Measurements from ENCODE around the gene IGSF21. TPM values are rescaled to one million over a fixed set of nuclear protein-coding genes. Genes with fewer than 3 reads are reported as not detected.

The IGSF21 gene
- total and polyA plus RNA-seq, 2 of the 8 experiments (the other 6 are each of a cell fraction or from before 2014, with no cell fraction given), result 22.5 to 28.5 TPM

DNA sequence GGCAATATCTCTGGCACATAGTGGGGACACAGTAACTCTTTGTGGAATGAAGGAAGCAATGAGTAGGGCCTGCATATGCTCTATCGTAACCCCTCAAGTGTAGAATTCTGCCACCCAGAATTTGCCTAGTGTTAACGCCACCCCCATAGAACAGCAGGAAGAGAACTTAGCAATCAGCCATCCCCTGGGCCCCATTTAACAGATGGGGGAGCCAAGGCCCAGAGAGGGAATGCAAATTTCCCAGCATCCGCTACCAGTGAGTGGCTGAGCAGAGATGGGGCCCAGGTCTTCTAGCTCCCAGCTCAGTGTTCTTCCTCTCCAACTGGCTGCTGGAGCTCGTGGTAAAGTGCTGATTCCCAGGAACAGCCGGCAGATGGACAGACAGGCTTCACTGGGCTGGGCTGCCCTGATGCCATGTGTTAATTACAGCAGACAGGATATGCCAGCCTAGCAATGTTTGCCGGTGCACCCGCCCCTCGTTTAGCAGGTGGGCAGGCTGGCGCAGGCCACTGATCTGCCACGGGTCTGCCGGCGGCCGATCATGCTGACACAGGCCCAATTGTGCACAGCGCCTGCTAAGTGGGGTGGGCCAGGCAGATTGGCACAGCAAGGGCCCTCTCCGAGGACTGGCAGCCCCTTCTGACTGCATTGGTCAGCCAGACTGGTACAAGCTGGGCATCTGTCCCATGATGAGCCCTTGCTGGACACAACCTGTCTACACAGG lies 171.9 kb downstream of the IGSF21 start:
- FAIRE-seq, result no peak
- CTCF ChIA-PET (ENCODE audit: partially characterized antibody), result interaction anchor here (1.0 to 7.1 kb wide), 8 partner anchors 10 to 44 kb away, joined by 4 to 31 read pairs (median 5); no protein-coding TSS in a partner anchor
- no peak for DNase-seq (ENCODE audit: low read depth in 1 of 2, low spot score in 2 of 2)
- POLR2A ChIA-PET (ENCODE audit: partially characterized antibody), result interaction anchor here (0.8 to 2.4 kb wide), 3 partner anchors 12 to 90 kb away, joined by 3 to 8 read pairs (median 3); no protein-coding TSS in a partner anchor
- H3K23me2 ChIP-seq (ENCODE audit: low read depth, low read length), result no peaks in the 10 kb centered on the region; the same call in 1 of the 2 replicates
- H2BK12ac ChIP-seq (ENCODE audit: low read depth, low read length), result peak overlapping the region; percentile 92
- no peak overlapping the region for H3K4me2 ChIP-seq (ENCODE audit: insufficient read depth in 1 of 2, low read depth in 2 of 2, low read length in 2 of 2)
- no peak overlapping the region for H3K14ac ChIP-seq (ENCODE audit: insufficient read length)
- peaks cover 13 to 25% (median 18%) of the 10 kb centered on the region in 4 experiments for H3K4me1 ChIP-seq (replicated peaks in 1 of 4; ENCODE audit: control insufficient read depth in 3 of 4, insufficient read depth in 4 of 4, low read length in 3 of 4)
- no peak overlapping the region for H3K18ac ChIP-seq (ENCODE audit: extremely low read depth, low read length)
- peak overlapping the region; percentile 76 for H4K91ac ChIP-seq (replicated peaks; ENCODE audit: insufficient read length, low read length)
- H3K36me3 ChIP-seq (ENCODE audit: control insufficient read depth in 2 of 4, insufficient read depth in 4 of 4, low read length in 3 of 4), result no peaks in the 10 kb centered on the region
- H2BK15ac ChIP-seq (ENCODE audit: low read length), result peak overlapping the region; percentile 37; the same call in 1 of the 2 replicates
- H2AFZ ChIP-seq (ENCODE audit: low read length), result no peak overlapping the region
- no peaks in the 10 kb centered on the region for H3K27me3 ChIP-seq (replicated peaks in 1 of 4; ENCODE audit: control insufficient read depth in 3 of 4, extremely low read depth in 1 of 4, insufficient read depth in 3 of 4, low read length in 3 of 4)
- H2BK20ac ChIP-seq (ENCODE audit: low read length), result peak overlapping the region; percentile 66; the same call in 1 of the 2 replicates
- H3K79me1 ChIP-seq (ENCODE audit: low read depth, low read length), result no peaks in the 10 kb centered on the region
- peak overlapping the region; percentile 80; the same call in 1 of the 2 replicates for H2BK5ac ChIP-seq (ENCODE audit: low read depth, low read length)
- H4K8ac ChIP-seq (ENCODE audit: extremely low read depth, insufficient read depth, low read length), result no peak overlapping the region; the same call in 1 of the 2 replicates
- no peaks in the 10 kb centered on the region for H3K9me3 ChIP-seq (ENCODE audit: insufficient read depth in 2 of 2, low read depth in 1 of 2, low read length in 1 of 2)
- H4K5ac ChIP-seq (ENCODE audit: insufficient read length, low read depth, low read length), result no peak overlapping the region
- H2BK120ac ChIP-seq (replicated peaks; ENCODE audit: low read depth, low read length), result no peak overlapping the region
- WGBS, 2 experiments (ENCODE audit: extremely low coverage in 1 of 2, insufficient coverage in 1 of 2, insufficient read length in 1 of 2, insufficient replicate concordance in 2 of 2, low coverage in 1 of 2, low lambda C conversion rate in 2 of 2, missing lambda C conversion rate in 1 of 2), result 92% methylated on average over 15 of the region's 15 CpGs; no CpG with 5 or more reads in 1 of the 2 experiments
- H3K79me2 ChIP-seq (ENCODE audit: control insufficient read depth in 1 of 2, insufficient read depth in 2 of 2, low read length in 2 of 2), result no peaks in the 10 kb centered on the region
- H3K4me3 ChIP-seq (ENCODE audit: extremely low read depth in 1 of 4, insufficient read depth in 2 of 4, low read depth in 3 of 4, low read length in 4 of 4), result no peak overlapping the region
- no peak overlapping the region for H3K23ac ChIP-seq (ENCODE audit: insufficient read length)
- no peak overlapping the region for H3K4ac ChIP-seq (replicated peaks; ENCODE audit: insufficient read length, low read depth, low read length)
- no peaks in the 10 kb centered on the region for H4K20me1 ChIP-seq (replicated peaks in 1 of 2; ENCODE audit: control insufficient read depth in 1 of 2, insufficient read depth in 2 of 2, low read length in 2 of 2)
- no peak overlapping the region for H3K9ac ChIP-seq (replicated peaks in 1 of 4; ENCODE audit: extremely low read depth in 1 of 4, low read depth in 3 of 4, low read length in 3 of 4)
- peak overlapping the region; percentile 58; the same call in 1 of the 2 replicates for H2AK5ac ChIP-seq (ENCODE audit: low read depth, low read length)
- no peak overlapping the region for H3K27ac ChIP-seq (ENCODE audit: low read depth, low read length)
- H3K56ac ChIP-seq (replicated peaks; ENCODE audit: insufficient read length, low read depth, low read length), result no peak overlapping the region
- no peak for TF ChIP-seq SIX5 (IDR thresholded peaks at IDR 0.05; ENCODE audit: low read depth, low read length)
- no peak for TF ChIP-seq TAF1 (IDR thresholded peaks at IDR 0.05; ENCODE audit: low read depth, low read length)
- TF ChIP-seq TBP (IDR thresholded peaks at IDR 0.05; ENCODE audit: low read depth, low read length), result no peak
- TF ChIP-seq SP4 (IDR thresholded peaks at IDR 0.05; ENCODE audit: low read length), result no peak
- TF ChIP-seq, protein P1, sequence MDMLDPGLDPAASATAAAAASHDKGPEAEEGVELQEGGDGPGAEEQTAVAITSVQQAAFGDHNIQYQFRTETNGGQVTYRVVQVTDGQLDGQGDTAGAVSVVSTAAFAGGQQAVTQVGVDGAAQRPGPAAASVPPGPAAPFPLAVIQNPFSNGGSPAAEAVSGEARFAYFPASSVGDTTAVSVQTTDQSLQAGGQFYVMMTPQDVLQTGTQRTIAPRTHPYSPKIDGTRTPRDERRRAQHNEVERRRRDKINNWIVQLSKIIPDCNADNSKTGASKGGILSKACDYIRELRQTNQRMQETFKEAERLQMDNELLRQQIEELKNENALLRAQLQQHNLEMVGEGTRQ (IDR thresholded peaks at IDR 0.05; ENCODE audit: low read length), result no peak
- no peak for TF ChIP-seq SP2 (IDR thresholded peaks at IDR 0.05; ENCODE audit: low read length)
- TF ChIP-seq NANOG (IDR thresholded peaks at IDR 0.05; ENCODE audit: insufficient read depth, low read depth, low read length, poor library complexity, severe bottlenecking), result no peak
- TF ChIP-seq RBBP5 (IDR thresholded peaks at IDR 0.05; ENCODE audit: borderline replicate concordance, low read depth, low read length), result no peak
- no peak for TF ChIP-seq EZH2 (IDR thresholded peaks at IDR 0.05; ENCODE audit: low read depth, low read length, severe bottlenecking)
- no peak for TF ChIP-seq ZNF274 (IDR thresholded peaks at IDR 0.05; ENCODE audit: borderline replicate concordance, extremely low read depth, low read length)
- TF ChIP-seq SP1 (IDR thresholded peaks at IDR 0.05; ENCODE audit: low read depth, low read length), result no peak
- no peak for TF ChIP-seq KDM4A (IDR thresholded peaks at IDR 0.05; ENCODE audit: low read depth, low read length, severe bottlenecking)
